ENCODE measurements around the gene COA3. TPM values are rescaled to one million over a fixed set of nuclear protein-coding genes. Genes with fewer than 3 reads are reported as not detected.

Gene COA3
- total RNA-seq, 4 donors from 2014 or later = 128 to 400 (median 171) TPM

DNA sequence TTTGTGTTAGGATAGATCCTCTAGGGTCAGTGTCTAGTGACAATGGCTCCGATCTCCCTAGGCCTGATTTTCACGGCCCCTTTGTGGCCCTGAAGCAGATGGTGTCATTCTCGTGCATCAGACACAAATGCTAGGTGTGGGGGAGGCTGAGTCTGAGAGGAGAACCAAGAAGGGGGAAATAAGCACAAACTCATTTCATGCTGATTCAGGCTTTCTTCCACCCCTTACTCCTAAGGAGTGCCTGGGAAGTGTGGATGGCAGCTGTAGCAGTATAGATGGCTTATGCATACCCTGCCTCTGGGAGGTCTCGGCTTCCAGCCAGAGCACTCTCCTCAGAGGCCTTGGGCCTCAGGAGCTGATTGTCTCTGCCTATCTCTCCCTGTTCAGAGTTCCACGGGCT lies 19.9 kb downstream of the COA3 start:
- DNase-seq = no peak
- Histone ChIP-seq H3K9me3 (no peaks in the 10 kb centered on the region), H3K4me1 (peaks cover 3 to 59% (median 37%) of the 10 kb centered on the region in 4 donors), H3K27me3 (peaks cover 33% of the 10 kb centered on the region), H3K4me3 (no peak overlapping the region), H3K27ac (peak overlapping the region; percentile 78 to 87 (median 84)), H3K36me3 (peaks cover 0 to 27% (median 11%) of the 10 kb centered on the region in 4 donors)
- TF ChIP-seq POLR2A (IDR thresholded peaks at IDR 0.05) = no peak
- TF ChIP-seq, protein P1, sequence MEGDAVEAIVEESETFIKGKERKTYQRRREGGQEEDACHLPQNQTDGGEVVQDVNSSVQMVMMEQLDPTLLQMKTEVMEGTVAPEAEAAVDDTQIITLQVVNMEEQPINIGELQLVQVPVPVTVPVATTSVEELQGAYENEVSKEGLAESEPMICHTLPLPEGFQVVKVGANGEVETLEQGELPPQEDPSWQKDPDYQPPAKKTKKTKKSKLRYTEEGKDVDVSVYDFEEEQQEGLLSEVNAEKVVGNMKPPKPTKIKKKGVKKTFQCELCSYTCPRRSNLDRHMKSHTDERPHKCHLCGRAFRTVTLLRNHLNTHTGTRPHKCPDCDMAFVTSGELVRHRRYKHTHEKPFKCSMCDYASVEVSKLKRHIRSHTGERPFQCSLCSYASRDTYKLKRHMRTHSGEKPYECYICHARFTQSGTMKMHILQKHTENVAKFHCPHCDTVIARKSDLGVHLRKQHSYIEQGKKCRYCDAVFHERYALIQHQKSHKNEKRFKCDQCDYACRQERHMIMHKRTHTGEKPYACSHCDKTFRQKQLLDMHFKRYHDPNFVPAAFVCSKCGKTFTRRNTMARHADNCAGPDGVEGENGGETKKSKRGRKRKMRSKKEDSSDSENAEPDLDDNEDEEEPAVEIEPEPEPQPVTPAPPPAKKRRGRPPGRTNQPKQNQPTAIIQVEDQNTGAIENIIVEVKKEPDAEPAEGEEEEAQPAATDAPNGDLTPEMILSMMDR (IDR thresholded peaks at IDR 0.05) = no peak
- no peak for TF ChIP-seq POLR2AphosphoS5 (IDR thresholded peaks at IDR 0.05)
- TF ChIP-seq EP300 (IDR thresholded peaks at IDR 0.05; ENCODE audit: low read depth) = no peak
- in situ Hi-C loops (cut with MboI; ENCODE audit: low pct_ligation_motif_present in 1 of 4, low pct_unique_long_range_greater_than_20kb in 1 of 4, low sequenced_read_pairs in 3 of 4) (no loop called here), intact Hi-C loops (cut with DNase I; ENCODE audit: low total_unique reads) (no loop called here)
- 84% methylated on average over 5 of the region's 5 CpGs; no CpG with 5 or more reads in 1 of the 2 donors for WGBS, 2 donors (ENCODE audit: low coverage in 1 of 2)

DNA sequence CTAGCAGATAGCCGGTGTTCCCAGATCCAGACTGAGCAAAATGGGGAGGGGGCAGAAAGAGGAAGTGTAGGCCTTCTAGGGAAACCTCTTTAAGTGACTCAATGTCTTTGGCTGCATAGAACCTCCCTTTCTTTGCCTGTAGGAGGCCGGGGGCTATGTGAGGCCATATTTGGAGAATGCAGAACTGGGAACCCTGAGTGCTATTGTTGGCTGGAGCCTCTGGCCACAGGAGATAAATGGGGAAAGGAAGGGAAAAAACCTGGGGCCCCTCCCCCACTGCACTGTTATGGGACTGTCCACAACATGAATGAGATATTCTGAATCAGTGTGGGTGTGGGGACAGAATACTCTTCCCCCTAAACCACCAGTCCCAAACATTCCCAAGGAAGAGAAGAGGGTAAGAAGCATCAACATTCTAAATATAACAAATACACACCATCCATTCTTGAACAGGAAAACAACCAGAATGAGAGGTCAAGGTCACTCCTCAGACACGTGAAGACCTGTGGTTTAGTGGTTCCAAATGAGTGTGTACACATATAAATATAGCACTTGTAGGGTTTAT lies 22.9 kb downstream of the COA3 start:
- intact Hi-C loops (cut with DNase I; ENCODE audit: low total_unique reads) = no loop called here
- 71 to 92% methylated on average over 2 to 3 of the region's 3 CpGs for WGBS, 2 donors (ENCODE audit: low coverage in 1 of 2)

GRCh38 chr17:42774066-42774745 lies 24.3 kb downstream of the COA3 start:
- 61 to 68% methylated on average over 3 of the region's 3 CpGs for WGBS, 2 donors (ENCODE audit: low coverage in 1 of 2)
- TF ChIP-seq POLR2AphosphoS5 (IDR thresholded peaks at IDR 0.05) (no peak), EP300 (IDR thresholded peaks at IDR 0.05; ENCODE audit: low read depth) (no peak), POLR2A (IDR thresholded peaks at IDR 0.05) (no peak)
- TF ChIP-seq, protein P1 (IDR thresholded peaks at IDR 0.05) = no peak
- Histone ChIP-seq H3K27me3 (no peaks in the 10 kb centered on the region), H3K9me3 (no peaks in the 10 kb centered on the region), H3K36me3 (peaks cover 0 to 27% (median 11%) of the 10 kb centered on the region in 4 donors), H3K4me3 (peak overlapping the region in 3 of 4 donors; percentile 69 to 77 (median 75)), H3K4me1 (peaks cover 3 to 33% (median 19%) of the 10 kb centered on the region in 4 donors), H3K27ac (peak overlapping the region in 3 of 4 donors; percentile 86 to 89 (median 88))
- in situ Hi-C loops (cut with MboI; ENCODE audit: low pct_ligation_motif_present in 1 of 4, low pct_unique_long_range_greater_than_20kb in 1 of 4, low sequenced_read_pairs in 3 of 4) (no loop called here), intact Hi-C loops (cut with DNase I; ENCODE audit: low total_unique reads) (loop anchor here (5.0 kb wide), 1 partner anchor 987 kb away; the partner anchor contains the start of gene JUP)
- no peak for DNase-seq

More for the DNA sequence above, 22.9 kb downstream of the COA3 start:
- Histone ChIP-seq H3K27me3 (peaks cover 5% of the 10 kb centered on the region), H3K27ac (no peak overlapping the region), H3K4me3 (no peak overlapping the region), H3K4me1 (peaks cover 3 to 44% (median 32%) of the 10 kb centered on the region in 4 donors), H3K36me3 (peaks cover 0 to 27% (median 11%) of the 10 kb centered on the region in 4 donors), H3K9me3 (no peaks in the 10 kb centered on the region)
- in situ Hi-C loops (cut with MboI; ENCODE audit: low pct_ligation_motif_present in 1 of 4, low pct_unique_long_range_greater_than_20kb in 1 of 4, low sequenced_read_pairs in 3 of 4) = no loop called here
- no peak for DNase-seq
- TF ChIP-seq EP300 (IDR thresholded peaks at IDR 0.05; ENCODE audit: low read depth) = no peak
- no peak for TF ChIP-seq POLR2A (IDR thresholded peaks at IDR 0.05)
- TF ChIP-seq, protein P1 (IDR thresholded peaks at IDR 0.05) = no peak
- TF ChIP-seq POLR2AphosphoS5 (IDR thresholded peaks at IDR 0.05) = no peak

GRCh38 chr17:42773290-42774035 lies 25.0 kb downstream of the COA3 start, which contains the start of gene VPS25:
Gene VPS25 (plus strand): TSS chr17:42773449. CDS start chr17:42773476, 27 bp downstream.
- TF ChIP-seq EP300 (IDR thresholded peaks at IDR 0.05; ENCODE audit: low read depth) = no peak
- peak; percentile 53 to 86 (median 83) for TF ChIP-seq POLR2AphosphoS5 (IDR thresholded peaks at IDR 0.05)
- peak; percentile 68 for TF ChIP-seq POLR2A (IDR thresholded peaks at IDR 0.05)
- TF ChIP-seq, protein P1 (IDR thresholded peaks at IDR 0.05) = peak in 1 of 5 experiments; percentile 9
- in situ Hi-C loops (cut with MboI; ENCODE audit: low pct_ligation_motif_present in 1 of 4, low pct_unique_long_range_greater_than_20kb in 1 of 4, low sequenced_read_pairs in 3 of 4) (no loop called here), intact Hi-C loops (cut with DNase I; ENCODE audit: low total_unique reads) (loop anchor here (5.0 kb wide), 1 partner anchor 986 kb away; the partner anchor contains the start of gene JUP)
- peak; percentile 84 for DNase-seq
- H3K27me3 ChIP-seq = no peaks in the 10 kb centered on the region
- H3K9me3 ChIP-seq = no peaks in the 10 kb centered on the region
- H3K27ac ChIP-seq = peak within 1 kb of the TSS; percentile 86 to 89 (median 88)
- peaks cover 3 to 27% (median 15%) of the 10 kb centered on the region in 4 donors for H3K4me1 ChIP-seq
- WGBS, 2 donors (ENCODE audit: low coverage in 1 of 2) = 0 to 2% methylated on average over 2 to 36 of the region's 39 CpGs
- peaks cover 0 to 22% (median 10%) of the 10 kb centered on the region in 4 donors for H3K36me3 ChIP-seq
- peak within 1 kb of the TSS; percentile 60 to 77 (median 72) for H3K4me3 ChIP-seq
